ENCODE results near the gene NF1. TPM values are rescaled to one million over a fixed set of nuclear protein-coding genes. Genes with fewer than 3 reads are reported as not detected.

NF1 gene
- total and polyA plus RNA-seq, 4 donors = 8.4 to 116 (median 25.5) TPM

DNA sequence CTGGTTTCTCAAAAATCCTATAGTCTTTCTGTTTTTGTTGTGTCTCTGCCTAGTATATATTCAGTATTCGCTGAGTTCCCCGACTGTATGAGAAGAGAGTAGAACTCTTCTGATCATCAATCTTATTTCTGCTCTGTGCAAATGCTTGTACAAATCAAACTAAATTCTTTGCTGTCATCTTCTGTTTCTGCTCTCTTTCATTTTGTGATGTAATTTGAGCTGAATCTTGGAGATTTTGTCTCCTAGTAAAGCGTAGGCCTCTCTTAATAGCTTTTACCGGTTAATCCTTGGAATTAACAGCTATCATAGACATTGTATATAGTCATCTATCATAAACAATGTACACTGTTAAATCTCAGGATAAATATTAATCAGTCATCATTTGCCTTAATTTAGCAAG is 140.3 kb downstream of the NF1 start:
- H3K9ac ChIP-seq (ENCODE audit: insufficient read depth in 1 of 2, low read length in 2 of 2) = no peak overlapping the region
- H3K4me1 ChIP-seq (ENCODE audit: control insufficient read depth in 5 of 5, insufficient read depth in 5 of 5, low read length in 5 of 5) = peaks cover 0 to 5% (median 0%) of the 10 kb centered on the region in 5 donors
- peaks cover 10 to 45% (median 21%) of the 10 kb centered on the region in 4 donors for H3K36me3 ChIP-seq (ENCODE audit: control insufficient read depth in 4 of 4, insufficient read depth in 4 of 4, low read length in 4 of 4)
- H3K27me3 ChIP-seq (ENCODE audit: control insufficient read depth in 3 of 3, insufficient read depth in 3 of 3, low read length in 2 of 3) = no peaks in the 10 kb centered on the region
- 95 to 98% methylated on average over 4 of the region's 4 CpGs for WGBS, 2 donors
- ATAC-seq (ENCODE audit: insufficient read depth, low FRiP score) (no peak), DNase-seq (no peak)
- no peaks in the 10 kb centered on the region for H3K9me3 ChIP-seq (ENCODE audit: control insufficient read depth in 4 of 4, insufficient read depth in 3 of 4, low read length in 3 of 4)
- TF ChIP-seq, protein P1, sequence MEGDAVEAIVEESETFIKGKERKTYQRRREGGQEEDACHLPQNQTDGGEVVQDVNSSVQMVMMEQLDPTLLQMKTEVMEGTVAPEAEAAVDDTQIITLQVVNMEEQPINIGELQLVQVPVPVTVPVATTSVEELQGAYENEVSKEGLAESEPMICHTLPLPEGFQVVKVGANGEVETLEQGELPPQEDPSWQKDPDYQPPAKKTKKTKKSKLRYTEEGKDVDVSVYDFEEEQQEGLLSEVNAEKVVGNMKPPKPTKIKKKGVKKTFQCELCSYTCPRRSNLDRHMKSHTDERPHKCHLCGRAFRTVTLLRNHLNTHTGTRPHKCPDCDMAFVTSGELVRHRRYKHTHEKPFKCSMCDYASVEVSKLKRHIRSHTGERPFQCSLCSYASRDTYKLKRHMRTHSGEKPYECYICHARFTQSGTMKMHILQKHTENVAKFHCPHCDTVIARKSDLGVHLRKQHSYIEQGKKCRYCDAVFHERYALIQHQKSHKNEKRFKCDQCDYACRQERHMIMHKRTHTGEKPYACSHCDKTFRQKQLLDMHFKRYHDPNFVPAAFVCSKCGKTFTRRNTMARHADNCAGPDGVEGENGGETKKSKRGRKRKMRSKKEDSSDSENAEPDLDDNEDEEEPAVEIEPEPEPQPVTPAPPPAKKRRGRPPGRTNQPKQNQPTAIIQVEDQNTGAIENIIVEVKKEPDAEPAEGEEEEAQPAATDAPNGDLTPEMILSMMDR (IDR thresholded peaks at IDR 0.05; ENCODE audit: control extremely low read depth, extremely low read depth) = no peak
- H3K4me3 ChIP-seq = no peak overlapping the region
- H3K27ac ChIP-seq (ENCODE audit: low read depth in 1 of 2, low read length in 1 of 2) = no peak overlapping the region

DNA sequence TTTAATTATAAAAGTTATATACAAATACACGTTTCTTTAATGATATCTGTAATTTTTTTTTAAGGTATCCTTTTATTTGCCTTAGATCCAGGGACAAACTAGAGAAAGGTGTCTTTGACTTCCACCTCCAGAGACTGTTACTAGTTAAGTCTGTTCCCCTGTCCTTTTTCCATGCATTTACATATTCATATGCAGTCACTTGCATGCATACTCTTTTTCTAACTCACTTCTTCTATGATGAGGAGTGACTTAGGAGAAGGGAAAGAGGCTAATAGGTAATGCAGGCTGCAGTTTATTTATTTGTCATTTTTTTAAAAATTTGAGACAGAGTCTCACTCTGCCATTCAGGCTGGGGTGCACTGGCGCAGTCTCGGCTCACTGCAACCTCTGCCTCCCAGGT is 141.4 kb downstream of the NF1 start:
- Histone ChIP-seq H3K36me3 (ENCODE audit: control insufficient read depth in 4 of 4, insufficient read depth in 4 of 4, low read length in 4 of 4) (peaks cover 12 to 51% (median 24%) of the 10 kb centered on the region in 4 donors), H3K4me1 (ENCODE audit: control insufficient read depth in 5 of 5, insufficient read depth in 5 of 5, low read length in 5 of 5) (peaks cover 0 to 5% (median 0%) of the 10 kb centered on the region in 5 donors), H3K27ac (ENCODE audit: low read depth in 1 of 2, low read length in 1 of 2) (no peak overlapping the region), H3K4me3 (no peak overlapping the region), H3K9me3 (ENCODE audit: control insufficient read depth in 4 of 4, insufficient read depth in 3 of 4, low read length in 3 of 4) (no peaks in the 10 kb centered on the region), H3K9ac (ENCODE audit: insufficient read depth in 1 of 2, low read length in 2 of 2) (no peak overlapping the region), H3K27me3 (ENCODE audit: control insufficient read depth in 3 of 3, insufficient read depth in 3 of 3, low read length in 2 of 3) (no peaks in the 10 kb centered on the region)
- ATAC-seq (ENCODE audit: insufficient read depth, low FRiP score) (no peak), DNase-seq (no peak)
- TF ChIP-seq, protein P1 (IDR thresholded peaks at IDR 0.05; ENCODE audit: control extremely low read depth, extremely low read depth) = no peak
- 94 to 97% methylated on average over 3 of the region's 3 CpGs for WGBS, 2 donors

DNA sequence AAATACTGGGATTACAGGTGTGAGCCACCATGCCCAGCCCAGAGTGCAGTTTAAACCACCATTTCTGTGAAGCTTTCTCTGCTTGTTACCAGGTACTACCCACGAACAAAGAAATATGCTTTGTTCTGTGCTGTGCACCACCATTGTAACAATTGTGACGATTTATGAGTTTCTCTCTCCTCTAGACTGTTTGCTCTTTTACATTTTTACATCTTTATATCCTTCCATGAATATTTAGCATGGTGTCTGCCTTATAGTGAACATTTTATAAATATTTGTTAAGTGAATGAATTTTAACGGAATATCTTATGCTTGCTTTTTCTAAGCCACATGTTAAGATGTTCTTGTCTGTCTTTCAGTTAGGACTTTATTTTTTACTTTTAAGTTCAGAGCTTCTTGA is 141.9 kb downstream of the NF1 start:
- Histone ChIP-seq H3K36me3 (ENCODE audit: control insufficient read depth in 4 of 4, insufficient read depth in 4 of 4, low read length in 4 of 4) (peaks cover 12 to 54% (median 26%) of the 10 kb centered on the region in 4 donors), H3K27ac (ENCODE audit: low read depth in 1 of 2, low read length in 1 of 2) (no peak overlapping the region), H3K9ac (ENCODE audit: insufficient read depth in 1 of 2, low read length in 2 of 2) (no peak overlapping the region), H3K27me3 (ENCODE audit: control insufficient read depth in 3 of 3, insufficient read depth in 3 of 3, low read length in 2 of 3) (no peaks in the 10 kb centered on the region), H3K4me1 (ENCODE audit: control insufficient read depth in 5 of 5, insufficient read depth in 5 of 5, low read length in 5 of 5) (peaks cover 0 to 5% (median 0%) of the 10 kb centered on the region in 5 donors), H3K4me3 (no peak overlapping the region), H3K9me3 (ENCODE audit: control insufficient read depth in 4 of 4, insufficient read depth in 3 of 4, low read length in 3 of 4) (peaks cover 0 to 3% (median 0%) of the 10 kb centered on the region in 4 donors)
- DNase-seq (no peak), ATAC-seq (ENCODE audit: insufficient read depth, low FRiP score) (no peak)
- TF ChIP-seq, protein P1 (IDR thresholded peaks at IDR 0.05; ENCODE audit: control extremely low read depth, extremely low read depth) = no peak
- WGBS, 2 donors = 96% methylated on average over 3 of the region's 3 CpGs

DNA sequence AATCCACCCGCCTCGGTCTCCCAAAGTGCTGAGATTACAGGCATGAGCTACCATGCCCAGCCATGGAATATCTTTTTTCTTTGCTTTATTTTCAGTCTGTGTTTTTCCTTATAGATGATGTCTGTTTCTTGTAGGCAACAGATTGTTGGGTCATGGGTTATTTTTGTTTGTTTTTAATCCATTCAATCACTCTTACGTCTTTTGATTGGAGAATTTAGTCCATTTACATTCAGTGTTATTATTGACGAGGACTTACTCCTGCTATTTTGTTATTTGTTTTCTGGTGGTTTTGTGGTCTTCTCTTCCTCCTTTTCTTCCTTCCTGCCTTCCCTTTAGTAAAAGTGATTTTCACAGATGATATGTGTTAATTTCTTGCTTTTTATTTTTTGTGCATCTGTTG is 146.3 kb downstream of the NF1 start:
- TF ChIP-seq, protein P1 (IDR thresholded peaks at IDR 0.05; ENCODE audit: control extremely low read depth, extremely low read depth) = no peak
- no peak for DNase-seq
- no peak for ATAC-seq (ENCODE audit: insufficient read depth, low FRiP score)

More for the DNA sequence above, 146.3 kb downstream of the NF1 start:
- Histone ChIP-seq H3K27ac (ENCODE audit: low read depth in 1 of 2, low read length in 1 of 2) (no peak overlapping the region), H3K4me1 (ENCODE audit: control insufficient read depth in 5 of 5, insufficient read depth in 5 of 5, low read length in 5 of 5) (peaks cover 0 to 5% (median 0%) of the 10 kb centered on the region in 5 donors), H3K9ac (ENCODE audit: insufficient read depth in 1 of 2, low read length in 2 of 2) (no peak overlapping the region), H3K9me3 (ENCODE audit: control insufficient read depth in 4 of 4, insufficient read depth in 3 of 4, low read length in 3 of 4) (peaks cover 0 to 3% (median under 1%) of the 10 kb centered on the region in 4 donors), H3K27me3 (ENCODE audit: control insufficient read depth in 3 of 3, insufficient read depth in 3 of 3, low read length in 2 of 3) (no peaks in the 10 kb centered on the region), H3K36me3 (ENCODE audit: control insufficient read depth in 4 of 4, insufficient read depth in 4 of 4, low read length in 4 of 4) (peaks cover 22 to 47% (median 26%) of the 10 kb centered on the region in 4 donors), H3K4me3 (no peak overlapping the region)
- WGBS, 2 donors = 90 to 94% methylated on average over 4 of the region's 4 CpGs

All from lung (tissue), 12 donors.